K562 (cell line): ENCODE data around the gene CARMIL1. TPM values are rescaled to one million over a fixed set of nuclear protein-coding genes. Genes with fewer than 3 reads are reported as not detected.

ENCODE experiments used
- ATAC-seq: fragments of 200-7000 bp; cut with Tn5 transposase; 3 replicates; pipeline ENCODE4 v1.9.1; 2020; ENCODE audit warnings: moderate library complexity
- BruUV-seq: library from RNA; stranded (reverse); fragments of 400-500 nt; replicated peaks from 2 replicates; lab custom pipeline; 2021; lab: Mats Ljungman, UMichigan
- CTCF ChIA-PET: fragments of 300-600 bp; formaldehyde crosslinking; extraction: SDS; loops from one replicate; lab custom pipeline; 2021; ENCODE audit warnings: low intra/inter-chr PET ratio; lab: Yijun Ruan, JAX
- POLR2A ChIA-PET: fragments of 300-600, 350-650 bp; sonication (Branson Sonifier 250); formaldehyde crosslinking; extraction: SDS; loops from one replicate; lab custom pipeline; 2021; ENCODE audit warnings: antibody characterized with exemption, inconsistent platforms; lab: Yijun Ruan, JAX
- DNase-seq, 4 experiments: peaks; one replicate each; pipeline versions ENCODE4 v3.0.0 to v3.0.0-alpha.2; 2011 to 2018; ENCODE audit warnings: low spot score in 3 of 4, mixed read lengths in 3 of 4; ENCODE audit errors: extremely low read depth in 1 of 4
- FAIRE-seq: peaks from 2 replicates; lab custom pipeline; 2011; peaks lifted over from hg19 to GRCh38; lab: Jason Lieb, UNC
- H2AFZ ChIP-seq: 2 replicates; pipeline ENCODE4 v1.6.0; 2011; ENCODE audit warnings: low read depth, low read length, control low read depth, inconsistent platforms
- H3K27ac ChIP-seq: fragments of 200-600 bp; 3 replicates; pipeline ENCODE4 v1.8.0; 2011; ENCODE audit warnings: low read depth, mild to moderate bottlenecking, control low read depth, inconsistent platforms, low read length, moderate library complexity, mixed read lengths; ENCODE audit errors: extremely low read depth
- H3K27me3 ChIP-seq, 2 experiments: fragments of 300-600 bp in 1 of 2; 2 replicates in 1 of 2; 3 replicates in 1 of 2; pipeline versions ENCODE4 v1.6.0 to v1.8.0; 2011; ENCODE audit warnings: inconsistent platforms in 2 of 2, low read length in 2 of 2, mild to moderate bottlenecking in 1 of 2, mixed read lengths in 1 of 2, moderate library complexity in 1 of 2; ENCODE audit not compliant: control insufficient read depth in 2 of 2, insufficient read depth in 2 of 2
- H3K36me3 ChIP-seq: fragments of 300-600 bp; 3 replicates; pipeline ENCODE4 v1.8.0; 2011; ENCODE audit warnings: mild to moderate bottlenecking, low read length, inconsistent platforms; ENCODE audit not compliant: control insufficient read depth, insufficient read depth
- H3K4me1 ChIP-seq, 2 experiments: fragments of 200-600 bp in 1 of 2; replicated peaks in 1 of 2; 2 replicates in 1 of 2; 3 replicates in 1 of 2; pipeline versions ENCODE4 v1.5.1 to v1.8.0; 2011; ENCODE audit warnings: inconsistent platforms in 2 of 2, low read length in 2 of 2, mild to moderate bottlenecking in 1 of 2, mixed read lengths in 1 of 2, moderate library complexity in 1 of 2; ENCODE audit not compliant: control insufficient read depth in 2 of 2, insufficient read depth in 2 of 2
- H3K4me2 ChIP-seq: 2 replicates; pipeline ENCODE4 v1.6.1; 2011; ENCODE audit warnings: low read length, control low read depth, inconsistent platforms, mixed read lengths; ENCODE audit not compliant: insufficient read depth
- H3K4me3 ChIP-seq: fragments of 200-600 bp; sonication (generic), shearing (Covaris generic); 2 replicates; pipeline ENCODE4 v1.5.1; 2016; ENCODE audit warnings: control low read depth, inconsistent platforms
- H3K79me2 ChIP-seq: fragments of 200-600 bp; 3 replicates; pipeline ENCODE4 v1.8.0; 2011; ENCODE audit warnings: low read length, inconsistent platforms; ENCODE audit not compliant: control insufficient read depth, insufficient read depth
- H3K9ac ChIP-seq, 2 experiments: 2 replicates each; pipeline versions ENCODE4 v1.6.0 to v1.6.1; 2011; ENCODE audit warnings: low read depth in 2 of 2, low read length in 2 of 2, control low read depth in 1 of 2, inconsistent platforms in 1 of 2, mild to moderate bottlenecking in 1 of 2, mixed read lengths in 1 of 2; ENCODE audit not compliant: insufficient read depth in 1 of 2
- H3K9me1 ChIP-seq: one replicate; pipeline ENCODE4 v1.6.0; 2011; ENCODE audit warnings: inconsistent platforms, mild to moderate bottlenecking, low read length, moderate library complexity; ENCODE audit not compliant: control insufficient read depth, insufficient read depth
- H3K9me3 ChIP-seq: replicated peaks from 2 replicates; pipeline ENCODE4 v1.5.1; 2011; ENCODE audit warnings: low read depth, low read length, inconsistent platforms; ENCODE audit not compliant: control insufficient read depth, insufficient read depth
- H4K20me1 ChIP-seq: replicated peaks from 2 replicates; pipeline ENCODE4 v1.6.1; 2011; ENCODE audit warnings: low read length, inconsistent platforms, mixed read lengths; ENCODE audit not compliant: control insufficient read depth, insufficient read depth
- CEBPZ ChIP-seq: fragments of 150-350 bp; IDR thresholded peaks from 2 replicates; pipeline ENCODE4 v1.6.1; 2014; ENCODE audit warnings: low read depth, mild to moderate bottlenecking, low read length, borderline replicate concordance
- GTF2B ChIP-seq: IDR thresholded peaks from 2 replicates; pipeline ENCODE4 v1.6.1; 2011; ENCODE audit not compliant: insufficient read length; ENCODE audit errors: extremely low read depth
- STAT5A ChIP-seq: IDR thresholded peaks from 2 replicates; pipeline ENCODE4 v1.6.1; 2012; ENCODE audit warnings: low read length, inconsistent platforms, borderline replicate concordance
- TAF15 ChIP-seq: fragments of 200-400 bp; formaldehyde crosslinking; IDR thresholded peaks from 2 replicates; pipeline ENCODE4 v1.6.1; 2017; ENCODE audit warnings: mild to moderate bottlenecking, low read depth, low read length, moderate library complexity
- ZNF318 ChIP-seq, 2 experiments: fragments of 450-650 bp; IDR thresholded peaks; 2 replicates each; pipeline ENCODE4 v1.6.1; 2016; ENCODE audit warnings: mild to moderate bottlenecking in 2 of 2, borderline replicate concordance in 1 of 2, low read depth in 1 of 2, moderate library complexity in 1 of 2
- WGBS: fragments of 100-300 bp; shearing (Covaris generic); methylation state at CpG from one replicate; pipeline ENCODE4 v1.1.6; 2016; ENCODE audit warnings: low coverage, mixed read lengths; ENCODE audit not compliant: insufficient coverage; ENCODE audit errors: missing lambda C conversion rate; 5-methylcytosine and 5-hydroxymethylcytosine counted together
- in situ Hi-C: fragments of 300-500 bp; cut with MboI; formaldehyde crosslinking; loops from 4 replicates; pipeline ENCODE4 v1.15.0; 2018; ENCODE audit warnings: inconsistent platforms, mixed read lengths
- intact Hi-C: fragments of 100-400 bp; cut with micrococcal nuclease; formaldehyde crosslinking; loops from 2 replicates; pipeline ENCODE4 v1.14.2; 2022
- polyA plus RNA-seq, 8 experiments: library from polyadenylated mRNA; depleted of rRNA in 4 of 8; stranded (reverse) in 5 of 8; unstranded in 3 of 8; fragments of >200 nt; fragmentation: Nextera tagmentation in 2 of 8; fragmentation: Illumina TruSeq in 1 of 8; extraction: Ambion mirVana in 2 of 8; extraction: Trizol in 1 of 8; gene quantifications; 2 replicates each; pipeline versions ENCODE4 v1.2.1 to v1.2.3, GENCODE V29; 2011 to 2014; ENCODE audit warnings: inconsistent platforms in 1 of 8, missing spikeins in 1 of 8
- total RNA-seq, 7 experiments: library from RNA; depleted of rRNA in 6 of 7; stranded (reverse); fragments of >200 nt in 6 of 7; fragmentation: Illumina TruSeq in 2 of 7; extraction: Trizol in 2 of 7; gene quantifications; 2 replicates each; pipeline versions ENCODE4 v1.2.1 to v1.2.3, GENCODE V29; 2011 to 2021; ENCODE audit warnings: low replicate concordance in 1 of 7

Gene CARMIL1
- total and polyA plus RNA-seq, 9 of the 15 experiments (the other 6 are each of a cell fraction or from before 2014, with no cell fraction given), result 0.04 to 0.32 (median 0.10) TPM; not detected in 1

GRCh38 chr6:25472906-25473305 is 193.7 kb downstream of the CARMIL1 start:
- CTCF ChIA-PET, result no interaction called here
- BruUV-seq, result no TSS peak

More at GRCh38 chr6:25472906-25473305, 193.7 kb downstream of the CARMIL1 start:
- FAIRE-seq, result no peak
- H2AFZ ChIP-seq, result no peak overlapping the region
- no peak for ATAC-seq
- no peak overlapping the region for H3K9ac ChIP-seq
- H3K79me2 ChIP-seq, result no peaks in the 10 kb centered on the region
- no peak overlapping the region for H3K4me2 ChIP-seq
- H3K36me3 ChIP-seq, result no peaks in the 10 kb centered on the region
- no peak for DNase-seq
- H3K27ac ChIP-seq, result no peak overlapping the region
- in situ Hi-C loops (no loop called here), intact Hi-C loops (no loop called here)
- no peaks in the 10 kb centered on the region for H3K9me1 ChIP-seq
- H3K4me1 ChIP-seq, result no peaks in the 10 kb centered on the region
- H3K27me3 ChIP-seq, result no peaks in the 10 kb centered on the region; a peak in 1 of 5 replicates
- no peaks in the 10 kb centered on the region for H3K9me3 ChIP-seq
- POLR2A ChIA-PET, result interaction anchor here (0.8 kb wide), 1 partner anchor 17 kb away, joined by 3 read pairs; no protein-coding TSS in a partner anchor
- H3K4me3 ChIP-seq, result no peak overlapping the region
- no peak for TF ChIP-seq CEBPZ
- TF ChIP-seq GTF2B, result no peak
- no peak for TF ChIP-seq STAT5A
- TF ChIP-seq TAF15, result no peak
- no peak for TF ChIP-seq ZNF318 (IDR thresholded peaks at IDR 0.05; ENCODE audit: borderline replicate concordance in 1 of 2, low read depth in 1 of 2)
- H4K20me1 ChIP-seq, result no peaks in the 10 kb centered on the region
- 2% methylated on average over 3 of the region's 3 CpGs for WGBS
